ENCODE results near the gene RGS6.
"Not testable (repeated sequence)": the region's sequence is repeated elsewhere in the genome, so short reads cannot be mapped to it uniquely, and the experiment has no call there.

Gene RGS6

GRCh38 chr14:72464226-72464625, 532.0 kb downstream of the RGS6 start:
- DNase-seq, result no peak

GRCh38 chr14:72466325-72466724, 534.1 kb downstream of the RGS6 start:
- no peak for DNase-seq

- DNase-seq, result no peak
Measured at GRCh38 chr14:72471346-72471745, 539.1 kb downstream of the RGS6 start.

- DNase-seq, result no peak
Measured at GRCh38 chr14:72472845-72473244, 540.6 kb downstream of the RGS6 start.

GRCh38 chr14:72476657-72477499, 544.6 kb downstream of the RGS6 start:
- peak; percentile 78 for DNase-seq

- DNase-seq, result not testable (repeated sequence)
Measured at GRCh38 chr14:72477578-72477977, 545.3 kb downstream of the RGS6 start.

GRCh38 chr14:72478471-72478893, 546.3 kb downstream of the RGS6 start:
- no peak for DNase-seq

- no peak for DNase-seq
Measured at GRCh38 chr14:72479461-72479931, 547.3 kb downstream of the RGS6 start.

GRCh38 chr14:72480464-72481243, 548.4 kb downstream of the RGS6 start:
- DNase-seq, result no peak

- no peak for DNase-seq
Measured at GRCh38 chr14:72483311-72483710, 551.1 kb downstream of the RGS6 start.

GRCh38 chr14:72485695-72486094, 553.5 kb downstream of the RGS6 start:
- no peak for DNase-seq

- no peak for DNase-seq
Measured at GRCh38 chr14:72488514-72488913, 556.3 kb downstream of the RGS6 start.

GRCh38 chr14:72492196-72492595, 560.0 kb downstream of the RGS6 start:
- DNase-seq, result no peak

GRCh38 chr14:72495668-72496067, 563.4 kb downstream of the RGS6 start:
- DNase-seq, result no peak

- DNase-seq, result no peak
Measured at GRCh38 chr14:72498646-72499045, 566.4 kb downstream of the RGS6 start.

- DNase-seq, result no peak
Measured at GRCh38 chr14:72499746-72500145, 567.5 kb downstream of the RGS6 start.

GRCh38 chr14:72500234-72500838, 568.1 kb downstream of the RGS6 start:
- DNase-seq, result no peak

GRCh38 chr14:72501439-72501838, 569.2 kb downstream of the RGS6 start:
- DNase-seq, result no peak

GRCh38 chr14:72503271-72503670, 571.0 kb downstream of the RGS6 start:
- no peak for DNase-seq

- no peak for DNase-seq
Measured at GRCh38 chr14:72503696-72504368, 571.6 kb downstream of the RGS6 start.

- DNase-seq, result no peak
Measured at GRCh38 chr14:72510566-72510965, 578.3 kb downstream of the RGS6 start.

- DNase-seq, result no peak
Measured at GRCh38 chr14:72512281-72512680, 580.1 kb downstream of the RGS6 start.

- no peak for DNase-seq
Measured at GRCh38 chr14:72512925-72513324, 580.7 kb downstream of the RGS6 start.

Data from CD4-positive, alpha-beta T cell treated with Interleukin-4 for 4 hours (primary cell).